ENCODE data around the gene ABHD2. TPM values are rescaled to one million over a fixed set of nuclear protein-coding genes. Genes with fewer than 3 reads are reported as not detected.

ABHD2 gene
- total RNA-seq, 1 donor = 115 TPM

GRCh38 chr15:89066280-89066679, 22.0 kb upstream of the ABHD2 start:
- Histone ChIP-seq H4K20me1 (ENCODE audit: insufficient read depth, low read length) (no peaks in the 10 kb centered on the region), H3K27me3 (ENCODE audit: insufficient read depth, low read length) (no peaks in the 10 kb centered on the region), H3K4me3 (ENCODE audit: insufficient read depth, low read length) (no peak overlapping the region), H3K4me1 (ENCODE audit: insufficient read depth, low read length) (peaks cover 12% of the 10 kb centered on the region), H2AFZ (ENCODE audit: low read length) (no peak overlapping the region), H3K9me3 (ENCODE audit: low read depth, low read length) (peaks cover 15% of the 10 kb centered on the region), H3K4me2 (ENCODE audit: insufficient read depth, low read length) (no peak overlapping the region), H3K27ac (ENCODE audit: low read depth, low read length) (no peak overlapping the region), H3K36me3 (ENCODE audit: insufficient read depth, low read length) (no peaks in the 10 kb centered on the region), H3K79me2 (ENCODE audit: insufficient read depth, low read length) (no peaks in the 10 kb centered on the region)
- no peak for TF ChIP-seq CTCF (IDR thresholded peaks at IDR 0.05; ENCODE audit: extremely low read depth, low read depth, low read length)
- no peak for DNase-seq (ENCODE audit: insufficient read length, low spot score, missing footprints)

DNA sequence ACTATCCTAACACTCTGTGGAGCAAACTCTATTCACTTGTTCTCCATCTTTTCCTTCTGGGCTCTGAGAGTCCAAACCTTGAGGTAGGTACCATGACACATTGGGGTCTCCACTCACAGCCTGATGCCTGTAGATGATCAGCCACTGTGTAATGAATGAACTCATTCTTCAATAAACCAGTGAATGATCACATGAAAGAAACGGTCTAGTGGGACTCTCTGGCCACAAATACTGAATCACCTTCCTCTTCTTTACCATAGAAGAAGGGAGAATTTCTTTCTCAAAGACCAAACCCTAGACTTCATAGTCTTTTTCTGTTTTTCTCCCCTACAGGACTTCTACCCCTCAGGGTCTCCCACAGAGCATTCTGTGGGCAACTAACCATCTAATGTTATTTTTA, 20.5 kb upstream of the ABHD2 start:
- Histone ChIP-seq H3K36me3 (ENCODE audit: insufficient read depth, low read length) (no peaks in the 10 kb centered on the region), H3K4me1 (ENCODE audit: insufficient read depth, low read length) (peaks cover 12% of the 10 kb centered on the region), H3K79me2 (ENCODE audit: insufficient read depth, low read length) (no peaks in the 10 kb centered on the region), H4K20me1 (ENCODE audit: insufficient read depth, low read length) (no peaks in the 10 kb centered on the region), H2AFZ (ENCODE audit: low read length) (no peak overlapping the region), H3K27ac (ENCODE audit: low read depth, low read length) (peak overlapping the region; percentile 94), H3K27me3 (ENCODE audit: insufficient read depth, low read length) (no peaks in the 10 kb centered on the region), H3K9me3 (ENCODE audit: low read depth, low read length) (peaks cover 15% of the 10 kb centered on the region), H3K4me2 (ENCODE audit: insufficient read depth, low read length) (peak overlapping the region; percentile 63), H3K4me3 (ENCODE audit: insufficient read depth, low read length) (no peak overlapping the region)
- no peak for TF ChIP-seq CTCF (IDR thresholded peaks at IDR 0.05; ENCODE audit: extremely low read depth, low read depth, low read length)
- peak; percentile 71 for DNase-seq (ENCODE audit: insufficient read length, low spot score, missing footprints)

GRCh38 chr15:89068325-89068784, 19.9 kb upstream of the ABHD2 start:
- H3K27ac ChIP-seq (ENCODE audit: low read depth, low read length) = peak overlapping the region; percentile 94

More at GRCh38 chr15:89068325-89068784, 19.9 kb upstream of the ABHD2 start:
- H3K4me1 ChIP-seq (ENCODE audit: insufficient read depth, low read length) = peaks cover 12% of the 10 kb centered on the region
- peak overlapping the region; percentile 63 for H3K4me2 ChIP-seq (ENCODE audit: insufficient read depth, low read length)
- H3K9me3 ChIP-seq (ENCODE audit: low read depth, low read length) = peaks cover 15% of the 10 kb centered on the region
- no peak for TF ChIP-seq CTCF (IDR thresholded peaks at IDR 0.05; ENCODE audit: extremely low read depth, low read depth, low read length)
- no peaks in the 10 kb centered on the region for H3K36me3 ChIP-seq (ENCODE audit: insufficient read depth, low read length)
- no peaks in the 10 kb centered on the region for H4K20me1 ChIP-seq (ENCODE audit: insufficient read depth, low read length)
- no peak overlapping the region for H2AFZ ChIP-seq (ENCODE audit: low read length)
- H3K27me3 ChIP-seq (ENCODE audit: insufficient read depth, low read length) = no peaks in the 10 kb centered on the region
- H3K4me3 ChIP-seq (ENCODE audit: insufficient read depth, low read length) = no peak overlapping the region
- peak; percentile 83 for DNase-seq (ENCODE audit: insufficient read length, low spot score, missing footprints)
- no peaks in the 10 kb centered on the region for H3K79me2 ChIP-seq (ENCODE audit: insufficient read depth, low read length)
